Aorta (tissue), 5 donors: Measurements from ENCODE around the gene S100A11. TPM values are rescaled to one million over a fixed set of nuclear protein-coding genes. Genes with fewer than 3 reads are reported as not detected.

ENCODE experiments used
- ATAC-seq: fragments of 200-7000 bp; cut with Tn5 transposase; one replicate; pipeline ENCODE4 v1.9.1; 2022; ENCODE audit warnings: moderate library complexity; ENCODE audit not compliant: low FRiP score
- DNase-seq, 2 donors: peaks; one replicate each; pipeline ENCODE4 v3.0.0-alpha.2; 2020
- H3K27ac ChIP-seq, 2 donors: one replicate each; pipeline ENCODE4 v1.5.1; 2013; ENCODE audit warnings: low read length in 2 of 2, mild to moderate bottlenecking in 2 of 2, moderate library complexity in 2 of 2, control low read depth in 1 of 2, inconsistent platforms in 1 of 2, low read depth in 1 of 2
- H3K27me3 ChIP-seq, 2 donors: one replicate each; pipeline ENCODE4 v1.6.1; 2013; ENCODE audit warnings: control low read depth in 1 of 2, low read length in 1 of 2, mild to moderate bottlenecking in 1 of 2, moderate library complexity in 1 of 2; ENCODE audit not compliant: insufficient read depth in 2 of 2, control insufficient read depth in 1 of 2
- H3K36me3 ChIP-seq, 2 donors: one replicate each; pipeline ENCODE4 v1.6.1; 2013; ENCODE audit warnings: control low read depth in 1 of 2, low read length in 1 of 2, mild to moderate bottlenecking in 1 of 2; ENCODE audit not compliant: insufficient read depth in 2 of 2, control insufficient read depth in 1 of 2
- H3K4me1 ChIP-seq, 2 donors: one replicate each; pipeline ENCODE4 v1.6.1; 2013; ENCODE audit warnings: low read length in 2 of 2, control low read depth in 1 of 2, mild to moderate bottlenecking in 1 of 2, moderate library complexity in 1 of 2; ENCODE audit not compliant: insufficient read depth in 2 of 2, control insufficient read depth in 1 of 2
- H3K4me3 ChIP-seq, 2 donors: one replicate each; pipeline ENCODE4 v1.5.1; 2013; ENCODE audit warnings: low read length in 2 of 2, control low read depth in 1 of 2, mild to moderate bottlenecking in 1 of 2
- H3K9me3 ChIP-seq: one replicate; pipeline ENCODE4 v1.6.1; 2013; ENCODE audit warnings: mild to moderate bottlenecking, low read length; ENCODE audit not compliant: control insufficient read depth
- WGBS, 2 donors: extraction: QIAGEN DNeasy Blood & Tissue Kit; methylation state at CpG; one replicate each; pipeline ENCODE4 v1.1.7; 2013; 5-methylcytosine and 5-hydroxymethylcytosine counted together
- intact Hi-C, 2 donors: fragments of 100-400 bp; cut with DNase I; formaldehyde crosslinking; loops; one replicate each; pipeline versions ENCODE4 v1.14.2 to v1.15.0; 2022
- polyA plus RNA-seq, 2 donors: library from polyadenylated mRNA; stranded (reverse); fragments of 200-250 nt; gene quantifications; one replicate each; pipeline ENCODE4 v1.2.3, GENCODE V29; 2013
- total RNA-seq, 2 donors: library from RNA; stranded (reverse); fragmentation: NEBNext Ultra II Directional; extraction: Animal tissue kit (Norgen Biotek cat#: 25700); gene quantifications; one replicate each; pipeline ENCODE4 v1.2.1, GENCODE V29; 2021
- donor health status: healthy with polysubstance abuse.
- donor health status: Bipolar disorder and iron deficiency.
- donor health status: DM: no; HTN: no; CAD: no.
- donor health status: DM: no; HTN: no; CAD: no.
- donor health status: DM: yes; HTN: yes; CAD: no.

Gene S100A11
- total and polyA plus RNA-seq, 4 donors: 416 to 960 (median 584) TPM

DNA sequence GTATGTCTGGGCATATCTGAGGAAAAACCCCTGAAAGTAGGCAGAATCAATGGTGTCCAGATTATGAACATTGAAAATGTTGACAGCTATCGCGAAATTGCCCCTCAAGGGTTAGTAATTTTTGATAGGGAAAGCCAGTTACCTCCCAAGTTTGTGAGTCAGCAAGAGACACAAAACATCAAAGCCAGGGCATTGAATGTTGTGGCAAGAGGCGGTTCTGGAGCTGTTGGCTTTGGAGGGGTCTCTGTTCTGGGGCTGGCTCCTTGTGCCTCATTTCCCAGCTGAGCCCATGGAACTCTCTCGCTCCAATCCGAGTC is 10.6 kb upstream of the S100A11 start:
- Histone ChIP-seq H3K4me3 (no peak overlapping the region), H3K36me3 (no peaks in the 10 kb centered on the region), H3K9me3 (no peaks in the 10 kb centered on the region), H3K4me1 (no peaks in the 10 kb centered on the region), H3K27me3 (no peaks in the 10 kb centered on the region), H3K27ac (peak overlapping the region; percentile 93 to 98)
- DNase-seq (peak; percentile 62 to 79), ATAC-seq (peak; percentile 47)
- intact Hi-C loops: no loop called here
- 21 to 27% methylated on average over 5 of the region's 5 CpGs for WGBS, 2 donors

DNA sequence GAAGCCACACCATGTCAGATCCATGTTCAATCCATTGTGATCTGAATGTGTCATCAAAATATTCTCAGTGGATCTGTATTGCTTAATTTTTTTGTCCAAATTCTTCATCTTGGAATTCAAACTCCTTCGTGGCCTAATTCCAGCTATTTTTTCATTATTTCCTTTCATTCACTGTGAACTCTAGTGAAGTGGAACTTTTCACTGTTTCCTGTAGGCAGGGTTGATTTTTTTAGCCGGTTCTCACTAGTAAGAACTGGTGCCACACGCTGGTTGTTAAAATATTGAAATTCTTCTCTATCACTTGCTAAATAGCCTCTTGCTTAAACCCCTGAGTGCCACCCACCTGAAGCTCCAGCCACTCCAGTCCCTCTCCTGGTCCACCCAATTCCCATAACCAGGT is 7.6 kb upstream of the S100A11 start:
- no peaks in the 10 kb centered on the region for H3K9me3 ChIP-seq
- H3K27me3 ChIP-seq: no peaks in the 10 kb centered on the region
- 25 to 32% methylated on average over 3 of the region's 3 CpGs for WGBS, 2 donors
- H3K4me3 ChIP-seq: no peak overlapping the region
- H3K36me3 ChIP-seq: no peaks in the 10 kb centered on the region
- no peaks in the 10 kb centered on the region for H3K4me1 ChIP-seq
- DNase-seq (no peak), ATAC-seq (no peak)
- intact Hi-C loops: no loop called here
- H3K27ac ChIP-seq: no peak overlapping the region

- Histone ChIP-seq H3K27me3 (no peaks in the 10 kb centered on the region), H3K4me3 (no peak overlapping the region), H3K9me3 (no peaks in the 10 kb centered on the region), H3K27ac (no peak overlapping the region), H3K4me1 (no peaks in the 10 kb centered on the region), H3K36me3 (no peaks in the 10 kb centered on the region)
- intact Hi-C loops: no loop called here
- ATAC-seq: no peak
- no peak for DNase-seq
- 74 to 81% methylated on average over 5 of the region's 5 CpGs for WGBS, 2 donors
These were observed 7.1 kb upstream of the S100A11 start for GRCh38 chr1:152043870-152044269.

DNA sequence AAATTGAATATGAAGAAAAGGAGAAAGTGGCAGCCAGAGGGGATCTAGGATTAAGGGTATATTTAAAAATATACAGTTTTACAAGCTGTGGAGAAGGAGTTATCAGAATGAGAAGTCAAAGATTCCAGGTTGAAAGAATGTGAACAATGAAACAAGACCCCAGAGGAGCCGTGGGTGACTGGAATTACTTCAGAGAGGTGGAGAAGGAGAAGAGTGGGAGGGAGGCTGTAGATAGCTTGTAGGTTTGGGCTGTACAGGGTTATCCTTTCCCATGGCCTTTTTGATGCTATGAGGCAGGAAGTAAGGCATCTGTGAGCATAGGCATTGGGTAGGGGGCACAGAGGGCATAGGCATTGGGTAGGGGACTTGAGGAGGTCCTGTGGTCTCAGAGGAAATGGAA is 5.2 kb upstream of the S100A11 start:
- Histone ChIP-seq H3K4me1 (no peaks in the 10 kb centered on the region), H3K36me3 (no peaks in the 10 kb centered on the region), H3K4me3 (no peak overlapping the region), H3K27ac (no peak overlapping the region), H3K9me3 (no peaks in the 10 kb centered on the region), H3K27me3 (no peaks in the 10 kb centered on the region)
- 20 to 42% methylated on average over 1 of the region's 1 CpG for WGBS, 2 donors
- DNase-seq (no peak), ATAC-seq (no peak)
- intact Hi-C loops: no loop called here

- H3K9me3 ChIP-seq: no peaks in the 10 kb centered on the region
- no peaks in the 10 kb centered on the region for H3K36me3 ChIP-seq
- no peak for DNase-seq
- H3K4me3 ChIP-seq: no peak overlapping the region
- intact Hi-C loops: no loop called here
- no peak for ATAC-seq
- H3K27ac ChIP-seq: no peak overlapping the region
- WGBS, 2 donors: 85 to 94% methylated on average over 1 of the region's 1 CpG
- H3K27me3 ChIP-seq: no peaks in the 10 kb centered on the region
- H3K4me1 ChIP-seq: no peaks in the 10 kb centered on the region
These were observed 3.1 kb upstream of the S100A11 start for GRCh38 chr1:152039886-152040285.

DNA sequence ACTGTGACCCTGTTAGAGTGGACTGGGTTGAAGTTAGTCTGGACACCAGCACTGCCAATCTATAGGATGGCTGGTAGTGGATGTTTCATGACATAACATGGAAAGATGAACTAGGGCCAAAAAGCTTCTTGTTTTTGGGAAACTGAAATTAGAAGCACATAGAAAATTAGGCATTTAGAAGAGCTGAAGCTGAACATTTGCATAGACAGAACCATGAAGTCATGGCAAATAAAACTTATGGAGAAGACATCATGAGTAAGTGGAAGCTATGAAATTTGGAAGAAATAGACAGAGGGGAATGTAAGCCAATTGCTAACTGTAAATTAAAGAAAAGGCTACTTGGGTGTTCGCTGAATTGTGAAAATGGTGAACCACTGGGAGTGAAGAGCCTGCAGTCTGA is 2.7 kb upstream of the S100A11 start:
- Histone ChIP-seq H3K9me3 (no peaks in the 10 kb centered on the region), H3K36me3 (no peaks in the 10 kb centered on the region), H3K4me3 (no peak overlapping the region), H3K27me3 (no peaks in the 10 kb centered on the region), H3K4me1 (no peaks in the 10 kb centered on the region), H3K27ac (no peak overlapping the region)
- 88 to 99% methylated on average over 1 of the region's 1 CpG for WGBS, 2 donors
- ATAC-seq: no peak
- intact Hi-C loops: no loop called here
- no peak for DNase-seq

GRCh38 chr1:152038871-152039270 is 2.1 kb upstream of the S100A11 start:
- Histone ChIP-seq H3K9me3 (no peaks in the 10 kb centered on the region), H3K27me3 (no peaks in the 10 kb centered on the region), H3K4me3 (no peak overlapping the region), H3K4me1 (peaks cover 0 to under 1% of the 10 kb centered on the region in 2 donors), H3K27ac (no peak overlapping the region), H3K36me3 (no peaks in the 10 kb centered on the region)
- intact Hi-C loops: no loop called here
- WGBS, 2 donors: 95% methylated on average over 10 of the region's 10 CpGs
- DNase-seq (no peak), ATAC-seq (no peak)

GRCh38 chr1:152035539-152036266 is 1.1 kb downstream of the S100A11 start:
- DNase-seq: no peak
- peaks cover 7% of the 10 kb centered on the region in 2 donors for H3K36me3 ChIP-seq
- H3K4me3 ChIP-seq: peak overlapping the region; percentile 71 to 84
- H3K27me3 ChIP-seq: no peaks in the 10 kb centered on the region
- peak; percentile 60 for ATAC-seq
- intact Hi-C loops: no loop called here
- peaks cover 0 to 5% of the 10 kb centered on the region in 2 donors for H3K4me1 ChIP-seq
- WGBS, 2 donors: 1 to 2% methylated on average over 17 of the region's 17 CpGs
- H3K27ac ChIP-seq: peak overlapping the region; percentile 49 to 72
- H3K9me3 ChIP-seq: no peaks in the 10 kb centered on the region

DNA sequence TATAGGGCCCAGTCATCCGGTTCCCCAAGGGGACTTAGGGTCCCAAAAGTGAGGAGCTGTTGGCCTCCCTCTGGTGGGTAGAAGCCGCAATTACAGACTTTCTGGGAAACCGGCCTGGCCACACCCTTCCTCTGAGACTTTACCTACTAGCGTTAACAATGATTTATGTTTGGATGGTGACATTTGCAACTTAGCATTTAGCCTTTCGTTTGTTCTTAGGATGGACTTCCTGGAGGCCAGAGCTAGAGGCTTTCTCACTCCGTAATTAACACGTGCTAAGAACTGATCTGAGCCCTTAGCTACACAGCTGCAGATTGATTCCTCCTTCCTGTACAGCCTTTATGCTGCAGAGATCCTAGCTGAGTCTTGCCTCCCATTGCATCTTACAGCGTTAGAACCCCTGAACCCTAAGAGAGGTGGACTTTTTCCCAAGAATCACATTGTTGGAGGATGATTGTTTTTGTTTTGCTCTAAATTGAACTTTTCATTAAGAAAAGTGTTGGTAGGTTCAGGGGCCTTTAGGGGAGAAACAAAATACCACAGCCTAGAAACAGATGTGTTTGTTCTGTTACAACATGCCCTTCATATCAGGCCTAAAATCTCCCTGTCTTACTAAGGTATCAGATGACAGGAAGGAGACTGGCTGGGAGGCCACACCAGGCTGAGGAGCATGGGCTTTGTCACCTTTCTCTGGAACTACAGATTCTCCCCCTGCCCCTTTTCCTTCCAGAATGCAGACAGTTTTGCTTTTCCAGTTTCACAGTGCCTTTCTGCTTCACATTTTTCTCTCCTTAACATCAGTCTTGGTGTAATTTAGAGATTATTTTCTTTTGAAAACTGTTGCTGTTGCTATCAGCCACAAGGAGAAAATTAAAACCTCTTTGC is 1.9 kb downstream of the S100A11 start:
- ATAC-seq (peak; percentile 37), DNase-seq (peak in 1 of 2 donors; percentile 56)
- WGBS, 2 donors: 6% methylated on average over 8 of the region's 8 CpGs
- Histone ChIP-seq H3K27me3 (no peaks in the 10 kb centered on the region), H3K4me1 (peaks cover 0 to 5% of the 10 kb centered on the region in 2 donors), H3K4me3 (peak overlapping the region; percentile 71 to 84), H3K36me3 (peaks cover 7% of the 10 kb centered on the region in 2 donors), H3K9me3 (no peaks in the 10 kb centered on the region), H3K27ac (peak overlapping the region in 1 of 2 donors; percentile 60)
- intact Hi-C loops: no loop called here
